Right renal cortex interstitium (tissue), 3 donors: ENCODE measurements around the gene RPS6KA3. TPM values are rescaled to one million over a fixed set of nuclear protein-coding genes. Genes with fewer than 3 reads are reported as not detected.
"Not testable (repeated sequence)": the region's sequence is repeated elsewhere in the genome, so short reads cannot be mapped to it uniquely, and the experiment has no call there.

Experiments used
- DNase-seq, 3 donors: peaks; one replicate each; pipeline ENCODE4 v3.0.0-alpha.2; 2013; ENCODE audit warnings: low read depth in 3 of 3, low spot score in 2 of 3
- polyA plus RNA-seq, 3 donors: library from polyadenylated mRNA; unstranded; fragments of 120-200 nt; gene quantifications; one replicate each; pipeline ENCODE4 v1.2.1, GENCODE V29; 2013; ENCODE audit not compliant: insufficient read length in 3 of 3

Gene RPS6KA3
- polyA plus RNA-seq, 3 donors: 34.3 to 36.7 (median 34.7) TPM

DNA sequence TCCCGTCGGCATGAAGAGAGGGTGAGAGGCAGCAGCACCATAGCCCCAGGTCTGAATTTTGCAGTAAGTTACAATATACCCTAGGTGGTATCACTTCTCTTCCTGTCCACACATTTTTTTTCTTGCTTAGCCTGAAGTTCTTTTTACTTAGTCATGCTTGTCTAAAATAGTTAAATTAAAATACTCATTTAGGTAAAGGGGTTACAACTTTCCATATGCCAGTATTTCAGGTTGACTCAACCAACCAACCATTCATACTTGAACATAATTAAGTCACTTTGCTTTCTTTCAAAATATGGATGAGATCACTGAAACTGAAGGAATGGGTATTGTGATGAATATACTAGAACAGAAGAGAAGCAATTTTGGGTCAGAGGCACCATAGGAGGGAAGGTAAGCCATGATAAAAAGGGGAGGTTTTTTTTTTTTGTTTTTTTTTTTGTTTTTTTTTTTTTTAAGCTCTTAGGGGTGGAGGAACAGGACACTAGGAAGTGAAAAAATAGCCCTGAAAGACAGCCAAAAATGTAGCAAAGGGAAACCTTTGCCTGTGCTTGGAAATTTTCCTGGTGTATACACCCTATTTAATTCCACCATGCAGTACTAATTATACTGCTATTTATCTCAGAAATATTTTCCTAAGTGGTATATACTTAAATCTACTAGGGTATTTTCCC is 41.8 kb downstream of the RPS6KA3 start:
- DNase-seq: no peak

DNA sequence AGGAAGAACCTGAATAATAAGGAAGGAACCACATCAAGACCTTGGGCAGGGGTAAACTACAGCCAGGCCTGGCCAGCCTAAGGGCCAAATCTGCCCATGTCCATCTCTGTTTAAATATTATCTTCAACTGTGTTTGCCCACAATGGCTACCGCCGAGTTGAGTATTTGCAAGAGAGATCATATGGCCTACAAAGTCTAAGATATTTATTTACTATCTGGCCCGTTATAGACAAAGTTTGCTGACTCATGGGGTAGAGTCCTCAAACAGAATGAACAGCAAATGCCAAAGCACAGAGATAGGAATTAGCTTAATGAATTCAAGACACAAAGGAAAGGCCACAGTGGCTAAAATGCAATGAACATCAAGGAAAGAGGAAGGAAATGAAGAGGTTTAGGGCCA is 44.8 kb downstream of the RPS6KA3 start:
- DNase-seq: no peak

DNA sequence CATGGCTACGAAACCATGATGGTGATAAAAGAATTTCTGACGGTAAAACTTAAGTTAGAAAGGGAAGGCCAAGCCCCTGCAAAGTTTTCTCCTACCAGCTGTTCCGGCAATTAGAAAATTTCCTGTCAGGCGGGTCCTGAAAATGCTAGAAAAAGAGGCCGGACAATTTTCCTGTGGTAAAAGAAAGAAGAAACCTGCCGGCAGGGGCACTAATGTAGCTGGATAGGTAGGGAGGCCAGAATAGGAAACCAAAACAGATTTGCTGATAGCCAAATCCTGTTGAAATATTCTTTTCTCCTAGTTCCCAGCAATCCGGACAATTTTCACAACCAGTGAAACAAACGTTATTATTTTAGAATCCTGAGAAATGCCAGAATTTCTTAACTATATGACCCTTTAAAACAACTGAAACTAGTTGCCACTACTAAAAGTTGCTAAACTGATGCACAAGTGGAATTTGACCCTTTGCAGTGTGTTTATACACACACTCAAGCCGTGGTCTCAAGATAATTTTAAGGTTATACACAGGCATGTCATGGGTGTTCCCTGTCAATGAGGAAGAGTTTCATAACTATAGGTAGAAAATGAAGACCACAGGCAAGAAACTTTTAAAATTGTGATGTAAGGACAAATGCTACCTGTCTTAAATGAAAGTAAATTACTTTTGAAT is 47.7 kb downstream of the RPS6KA3 start:
- peak in 1 of 3 donors; percentile 1 for DNase-seq

DNA sequence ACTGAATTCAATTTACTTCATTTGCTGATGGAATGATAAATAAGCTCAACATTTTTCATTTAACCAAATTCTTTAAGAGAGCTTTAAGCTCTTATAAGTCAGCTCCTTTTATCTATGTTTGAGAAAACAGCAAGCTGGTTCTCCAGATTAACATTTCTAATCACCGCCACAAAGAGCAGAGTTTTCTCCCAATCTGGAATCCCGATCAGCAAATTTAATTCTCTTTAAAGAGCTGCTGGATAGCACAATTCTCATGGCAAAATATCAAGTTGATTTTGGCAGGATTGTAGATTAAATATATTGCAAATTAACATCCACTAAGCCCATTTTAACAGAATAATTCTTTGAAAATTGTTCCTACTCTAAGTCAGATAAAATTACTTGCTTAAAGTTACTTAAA is 48.8 kb downstream of the RPS6KA3 start:
- no peak for DNase-seq

DNA sequence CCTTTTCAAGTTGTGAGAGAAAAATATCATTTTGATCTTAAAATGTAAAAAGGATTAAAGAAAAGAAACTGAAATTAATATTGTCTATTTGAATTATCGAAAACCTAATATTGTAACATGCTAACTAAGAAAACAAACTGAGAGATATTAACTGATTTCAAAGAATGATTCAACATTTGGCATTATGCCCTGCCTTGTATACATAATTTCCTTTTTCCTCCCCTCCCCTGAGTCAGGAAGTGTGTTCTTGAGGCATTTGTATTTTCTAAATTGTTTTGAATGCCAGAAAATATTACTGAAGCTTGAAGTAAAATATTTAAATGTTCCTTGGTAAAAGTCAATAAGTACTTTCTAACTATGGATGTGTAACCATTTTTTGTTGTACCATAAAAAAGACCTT is 49.4 kb downstream of the RPS6KA3 start:
- DNase-seq: no peak

DNA sequence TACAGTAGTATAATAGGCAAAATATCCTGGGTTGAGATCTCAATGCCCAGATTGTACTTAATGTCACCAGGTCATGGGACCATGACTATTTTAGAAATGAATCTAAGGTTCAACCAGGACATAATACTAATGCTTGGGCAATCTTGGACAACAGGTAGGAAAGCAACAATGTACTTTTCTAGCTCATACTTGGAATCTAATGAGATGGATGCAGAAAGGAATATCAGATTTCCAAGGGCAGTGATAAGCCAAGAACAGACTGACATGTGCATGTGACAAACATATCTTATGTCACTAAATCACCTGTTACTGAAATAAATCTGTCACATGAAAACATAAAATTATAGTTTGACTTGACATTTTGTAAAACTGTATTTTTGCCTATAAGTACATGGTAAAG is 51.1 kb downstream of the RPS6KA3 start:
- DNase-seq: no peak

DNA sequence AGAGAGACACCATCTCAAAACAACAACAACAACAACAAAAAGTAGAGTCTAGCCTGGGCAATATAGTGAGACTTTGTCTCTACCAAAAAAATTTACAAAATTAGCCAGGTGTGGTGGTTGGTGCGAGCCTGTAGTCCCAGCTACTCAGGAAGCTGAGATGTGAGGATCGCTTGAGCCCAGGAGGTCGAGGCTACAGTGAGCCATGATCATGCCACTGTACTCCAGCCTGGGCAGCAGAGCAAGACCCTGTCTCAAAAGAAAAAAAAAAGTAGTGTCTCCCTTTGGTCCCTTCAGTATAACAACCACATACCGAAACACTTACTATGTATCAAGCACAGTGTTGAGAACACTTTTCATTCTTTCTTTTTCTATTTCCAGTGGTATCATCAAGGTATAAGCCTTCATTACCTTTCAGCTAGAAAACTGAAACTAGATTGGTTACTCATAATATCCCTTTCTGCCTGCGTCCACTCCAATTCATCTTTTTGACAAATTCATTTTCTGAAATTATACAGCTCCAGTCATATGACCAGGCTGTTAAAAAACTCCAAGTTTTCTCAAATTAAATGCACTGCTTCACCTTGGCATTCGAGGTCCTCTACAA is 54.1 kb downstream of the RPS6KA3 start:
- DNase-seq: no peak

DNA sequence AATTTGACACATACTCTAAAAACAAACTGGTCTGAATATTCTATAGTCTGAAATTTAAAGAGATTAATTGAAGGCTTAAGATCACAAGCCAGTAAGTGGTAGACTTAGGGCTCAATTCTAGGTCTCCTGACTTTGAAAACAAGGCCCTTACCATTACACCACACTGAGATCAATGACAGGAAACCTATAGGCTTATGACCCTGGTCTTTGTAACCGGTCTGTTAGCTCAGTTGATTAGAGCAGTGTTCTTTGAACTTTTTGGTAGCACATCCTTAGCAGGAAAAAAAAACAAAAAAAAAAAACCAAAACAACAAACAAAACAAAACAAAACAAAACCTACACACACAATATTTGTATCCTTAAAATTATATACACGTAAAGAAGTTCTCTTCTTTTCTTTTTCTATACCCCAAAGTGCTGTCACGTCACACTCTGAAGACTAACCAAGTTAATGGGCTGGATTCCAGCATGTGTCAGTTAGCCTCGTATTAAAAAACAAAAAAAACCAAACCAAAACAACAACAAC is 55.4 kb downstream of the RPS6KA3 start:
- DNase-seq: no peak

DNA sequence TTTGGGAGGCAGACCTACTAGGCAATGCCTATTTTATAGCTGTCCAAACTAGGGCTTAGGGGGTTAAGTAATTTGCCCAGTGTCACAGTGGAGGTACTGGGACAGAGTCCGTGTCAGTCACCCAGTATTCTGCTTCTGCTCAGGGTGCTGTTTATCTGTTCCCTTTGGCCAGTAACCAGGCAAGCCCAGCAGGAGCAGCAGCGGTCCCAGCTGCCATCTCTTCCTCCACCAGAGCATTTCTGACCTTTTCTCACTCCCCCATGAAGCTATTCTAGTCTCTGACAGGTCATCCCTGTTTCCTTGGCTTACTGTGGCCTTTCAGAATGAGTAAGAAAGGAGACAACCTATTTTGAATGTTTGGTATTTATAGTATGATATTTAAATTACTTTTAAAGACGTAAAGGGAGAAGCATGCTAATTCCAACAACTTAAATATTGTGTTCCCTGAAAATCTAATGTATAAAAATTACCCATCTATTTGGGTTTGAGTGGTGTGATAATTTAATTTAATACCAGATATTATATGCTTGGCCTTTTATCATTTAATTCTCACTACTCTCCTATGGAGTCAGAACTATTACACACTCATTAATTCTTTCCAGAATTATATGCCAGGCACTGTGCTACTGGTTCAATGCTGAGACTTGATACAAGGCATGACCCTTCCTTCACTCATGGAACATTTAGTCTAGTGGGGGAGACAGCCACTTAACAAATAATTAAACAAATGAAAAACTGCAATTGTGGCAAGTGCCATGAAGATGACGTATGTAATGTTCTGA is 60.6 kb downstream of the RPS6KA3 start:
- DNase-seq: no peak

DNA sequence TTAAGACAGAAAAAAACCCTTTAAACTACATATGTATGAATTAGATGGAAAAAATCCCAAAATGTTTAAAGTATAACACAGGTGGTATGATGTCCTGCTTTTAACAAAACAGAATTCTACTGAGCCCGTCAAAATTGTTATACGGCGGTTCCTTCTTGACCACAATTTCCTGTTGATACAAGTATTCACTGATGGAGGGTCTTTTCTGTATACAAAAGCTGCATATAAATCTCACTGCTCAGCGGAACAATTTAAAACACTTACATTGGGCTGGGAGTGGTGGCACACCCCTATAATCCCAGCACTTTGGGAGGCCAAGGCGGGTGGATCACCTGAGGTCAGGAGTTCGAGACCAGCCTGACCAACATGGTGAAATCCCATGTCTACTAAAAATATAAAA is 62.4 kb downstream of the RPS6KA3 start:
- no peak for DNase-seq

DNA sequence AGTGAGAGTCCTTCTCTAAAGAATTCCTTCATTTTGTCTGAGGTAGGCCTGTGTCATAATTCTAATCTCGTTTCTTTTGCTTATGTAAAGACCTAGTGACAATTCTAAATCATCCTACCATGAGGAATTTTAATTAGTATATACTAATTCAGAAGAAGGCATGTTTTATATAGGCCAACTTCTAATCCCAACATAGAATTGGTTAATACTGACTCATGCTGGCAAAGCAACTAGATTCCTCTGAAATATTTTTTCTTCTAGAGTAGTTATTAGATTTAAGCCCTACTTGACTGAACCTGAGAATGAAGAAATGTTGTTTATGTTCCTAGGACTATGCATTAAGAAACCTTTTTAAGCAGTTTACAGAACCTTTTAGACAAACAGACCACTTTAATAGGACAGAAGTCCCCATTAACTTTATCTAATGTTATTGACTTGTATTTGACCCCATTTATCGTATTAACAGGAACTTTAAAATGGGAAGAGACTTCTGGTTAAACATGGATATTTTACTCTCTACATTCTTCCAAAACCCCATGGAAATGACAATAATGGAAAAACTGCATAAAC is 69.0 kb downstream of the RPS6KA3 start:
- no peak for DNase-seq

DNA sequence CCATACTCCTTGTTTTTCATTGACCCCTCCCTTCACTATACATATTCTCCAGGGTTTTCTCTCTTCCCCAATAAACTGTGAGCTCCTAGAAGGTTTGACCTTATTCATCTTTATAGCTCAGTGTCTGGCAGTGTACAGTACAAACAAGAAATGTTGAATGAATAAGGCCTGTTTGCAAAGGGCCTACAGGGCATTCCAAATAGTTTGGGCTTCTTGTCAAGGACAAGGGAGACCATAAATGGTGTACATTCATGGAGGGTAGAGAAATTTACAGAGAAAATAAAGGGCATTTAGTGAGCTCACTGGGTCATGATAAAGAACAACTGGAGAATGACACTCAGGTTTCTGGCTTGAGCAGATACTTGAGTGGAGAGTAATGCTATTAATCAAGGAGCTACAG is 77.5 kb downstream of the RPS6KA3 start:
- no peak for DNase-seq

DNA sequence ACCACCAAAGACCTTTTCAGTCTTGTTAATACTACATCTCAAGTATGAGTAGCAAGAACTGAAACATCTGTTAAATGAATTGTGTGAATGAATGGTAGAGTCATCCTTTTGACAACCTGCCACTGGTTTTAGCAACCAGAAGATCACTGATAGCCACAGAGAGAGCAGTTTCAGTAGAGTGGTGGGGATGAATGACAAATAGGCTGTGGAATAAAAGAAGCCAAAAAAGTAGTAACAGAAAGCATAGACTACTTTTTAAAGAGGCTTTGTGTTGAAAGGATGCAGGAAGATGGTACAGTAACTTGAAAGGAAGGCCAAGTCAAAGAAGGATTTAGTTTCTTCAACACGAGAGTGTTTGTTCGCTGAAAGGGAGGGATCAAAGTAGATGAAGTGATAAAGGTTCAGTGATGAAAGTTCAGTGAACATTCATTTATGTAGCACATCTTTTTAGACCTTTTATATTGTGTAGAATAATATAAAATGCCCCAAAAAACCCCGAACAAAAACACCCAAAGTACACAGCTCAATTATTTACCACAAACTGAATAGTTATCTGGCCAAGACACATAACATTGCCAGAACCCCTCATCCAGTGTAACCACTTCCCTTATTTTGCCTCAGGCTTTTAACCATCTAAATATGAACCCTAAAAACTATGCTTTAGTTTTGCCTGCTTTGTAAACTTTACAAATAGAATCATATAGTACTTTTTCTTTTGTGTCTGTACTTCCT is 84.9 kb downstream of the RPS6KA3 start:
- no peak for DNase-seq

DNA sequence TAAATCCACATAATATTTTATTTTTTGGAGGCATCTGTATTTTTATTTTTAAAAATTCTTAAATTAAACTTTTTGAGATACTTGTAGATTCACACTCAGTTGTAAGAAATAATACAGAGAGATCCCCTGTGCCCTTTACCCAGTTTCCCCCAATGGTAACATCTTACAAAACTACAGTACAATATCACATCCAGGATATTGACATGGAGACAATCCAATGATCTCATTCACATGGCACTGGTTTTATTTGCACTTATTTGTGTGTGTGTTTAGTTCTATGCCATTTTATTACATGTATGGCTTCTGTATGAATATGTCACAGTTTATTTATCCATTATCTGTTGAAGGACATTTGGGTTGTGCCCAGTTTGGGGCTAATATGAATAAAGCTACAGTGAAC is 89.6 kb downstream of the RPS6KA3 start:
- DNase-seq: no peak

DNA sequence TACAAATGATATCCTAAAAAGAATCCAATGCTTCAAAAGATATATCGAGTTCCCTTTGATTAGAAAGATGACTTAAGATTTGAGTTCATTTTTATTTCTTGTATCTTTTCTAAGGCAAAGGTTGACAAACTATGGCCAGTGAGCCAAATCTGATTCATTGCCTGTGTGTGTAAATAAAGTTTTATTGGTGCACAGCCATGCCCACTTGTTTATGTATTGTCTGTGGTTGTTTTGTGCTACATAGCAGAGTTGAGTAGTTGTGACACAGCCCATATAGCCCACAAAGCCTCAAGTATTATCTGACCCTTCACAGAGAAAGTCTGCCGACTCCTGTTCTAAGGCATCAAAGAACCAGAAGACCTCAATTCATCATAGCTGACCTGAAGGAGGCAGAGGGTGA is 92.9 kb downstream of the RPS6KA3 start:
- no peak for DNase-seq

DNA sequence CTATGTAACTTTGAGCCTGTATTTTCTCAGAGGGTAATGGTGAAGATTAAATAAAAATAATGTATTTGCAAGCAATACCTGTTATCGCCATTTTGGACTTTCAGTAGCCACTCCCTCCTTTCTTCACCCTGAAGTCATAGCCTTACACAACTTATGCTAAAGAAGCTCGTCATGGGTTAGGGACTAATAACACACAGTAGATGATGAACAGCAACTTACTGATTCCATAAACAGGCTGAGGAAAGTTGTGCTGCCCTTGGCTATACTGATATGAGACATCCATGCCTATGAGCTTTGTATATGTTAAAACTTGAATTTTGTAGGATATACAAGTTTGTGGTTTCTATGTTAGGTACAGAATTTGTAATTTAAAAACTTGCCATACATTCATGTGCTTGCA is 93.4 kb downstream of the RPS6KA3 start:
- no peak for DNase-seq

DNA sequence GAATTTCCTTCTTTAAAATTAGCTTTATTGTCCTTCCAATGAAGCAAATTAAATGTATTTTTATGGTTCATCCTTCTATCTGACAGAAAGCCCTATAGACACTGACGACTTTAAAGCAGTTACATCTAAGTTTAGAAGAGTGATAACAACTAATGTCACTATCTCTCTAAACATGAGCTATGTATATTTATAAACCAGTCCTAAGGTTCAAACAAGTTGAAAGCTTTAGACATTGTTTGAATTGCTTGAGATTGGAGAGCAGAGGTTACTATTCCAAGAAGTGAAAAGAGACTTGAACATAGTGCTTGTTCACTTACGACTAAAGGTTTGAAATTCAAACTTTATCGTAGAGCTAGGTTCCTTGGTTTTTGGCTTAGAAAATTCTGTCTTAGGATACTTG is 94.8 kb downstream of the RPS6KA3 start:
- DNase-seq: no peak

DNA sequence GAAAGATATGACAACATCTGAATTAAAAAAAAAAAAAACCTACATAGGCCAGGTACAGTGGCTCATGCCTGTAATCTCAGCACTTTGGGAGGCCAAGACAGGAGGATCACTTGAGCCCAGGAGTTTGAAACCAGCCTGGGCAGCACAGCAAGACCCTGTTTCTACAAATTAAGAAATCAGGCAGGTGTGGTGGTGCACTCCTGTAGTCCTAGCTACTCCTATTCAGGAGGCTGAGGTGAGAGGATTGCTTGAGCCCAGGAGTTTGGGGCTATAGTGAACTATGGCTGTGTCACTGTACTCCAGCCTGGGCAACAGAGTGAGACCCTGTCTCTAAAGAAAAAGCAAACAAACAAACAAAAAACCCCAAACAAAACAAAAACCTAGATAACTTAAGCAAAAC is 104.2 kb downstream of the RPS6KA3 start:
- not testable (repeated sequence) for DNase-seq

DNA sequence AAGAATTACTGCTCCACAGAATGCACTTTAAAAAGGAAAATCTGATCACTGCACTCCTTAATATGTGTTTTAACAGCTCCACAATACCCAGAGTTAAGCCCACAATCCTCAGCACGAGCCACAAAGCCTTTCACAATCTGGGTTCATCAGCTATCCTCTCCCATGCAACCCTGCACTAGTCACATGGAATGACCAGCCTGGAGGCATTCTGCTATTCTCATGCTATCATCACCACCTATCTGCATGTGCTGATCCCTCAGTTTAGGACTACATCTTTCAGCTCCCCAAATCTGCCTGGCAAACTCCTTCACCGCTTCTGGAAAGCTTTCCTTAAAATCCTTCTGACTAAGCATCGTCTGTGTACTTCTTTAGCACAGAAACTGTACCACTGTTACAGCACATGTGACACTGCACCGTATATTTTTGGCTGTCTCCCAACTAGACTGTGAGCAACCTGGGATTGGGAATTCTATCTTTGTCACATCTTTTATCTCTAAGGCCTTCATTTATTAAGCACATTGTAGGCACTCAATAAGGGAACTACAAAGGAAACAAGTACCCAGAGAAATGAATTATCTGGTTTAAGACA is 106.8 kb downstream of the RPS6KA3 start:
- DNase-seq: no peak

DNA sequence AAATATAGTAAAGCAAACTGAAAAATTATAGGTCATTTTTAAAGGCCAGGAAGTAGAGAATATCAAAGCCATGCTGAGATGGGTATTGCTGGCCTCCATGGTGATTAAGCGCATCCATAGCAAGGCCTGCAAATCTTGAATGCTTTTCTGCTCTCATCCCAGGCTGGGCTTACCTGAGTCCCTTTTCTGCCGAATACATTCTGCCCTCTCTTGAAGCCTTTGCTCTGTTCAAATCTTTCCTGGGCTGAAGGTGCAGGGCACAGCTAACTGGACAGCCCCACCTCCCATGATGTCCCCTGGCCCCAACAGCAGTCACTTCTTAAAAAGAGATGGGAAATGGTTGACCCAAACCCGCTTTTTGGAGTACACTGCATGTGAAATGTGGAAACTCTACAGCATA is 115.0 kb downstream of the RPS6KA3 start:
- DNase-seq: no peak
